Stimulated activated CD8-positive, alpha-beta memory T cell treated with anti-CD3 and anti-CD28 coated beads, Interleukin-15, amount 100 ng/mL, for 48 hours (primary cell): ENCODE measurements around the gene RPP25.
"Not testable (repeated sequence)": the region's sequence is repeated elsewhere in the genome, so short reads cannot be mapped to it uniquely, and the experiment has no call there.

Source experiments
- DNase-seq, 2 donors: peaks; one replicate each; pipeline ENCODE4 v3.0.0-alpha.2; 2020; ENCODE audit warnings: low read depth in 2 of 2

The RPP25 gene

GRCh38 chr15:74962671-74963070, 6.1 kb upstream of the RPP25 start:
- DNase-seq = no peak

GRCh38 chr15:74962219-74962618, 5.6 kb upstream of the RPP25 start:
- no peak for DNase-seq

- no peak for DNase-seq
Measured at GRCh38 chr15:74961616-74962015, 5.0 kb upstream of the RPP25 start.

- DNase-seq = no peak
Measured at GRCh38 chr15:74960995-74961588, 4.5 kb upstream of the RPP25 start.

GRCh38 chr15:74960286-74960685, 3.7 kb upstream of the RPP25 start:
- no peak for DNase-seq

GRCh38 chr15:74959586-74959939, 3.0 kb upstream of the RPP25 start:
- DNase-seq = no peak

GRCh38 chr15:74958908-74959585, 2.5 kb upstream of the RPP25 start:
- no peak for DNase-seq

GRCh38 chr15:74958320-74958907, 1.8 kb upstream of the RPP25 start:
- DNase-seq = no peak

- DNase-seq = no peak
Measured at GRCh38 chr15:74957476-74958035, 984 bp upstream of the RPP25 start.

GRCh38 chr15:74955796-74956647, 550 bp downstream of the RPP25 start:
- DNase-seq = peak; percentile 58 to 61

GRCh38 chr15:74955017-74955416, 1.6 kb downstream of the RPP25 start:
- DNase-seq = no peak

GRCh38 chr15:74954515-74954914, 2.1 kb downstream of the RPP25 start:
- DNase-seq = no peak

- no peak for DNase-seq
Measured at GRCh38 chr15:74951006-74951405, 5.6 kb downstream of the RPP25 start.

- DNase-seq = peak; percentile 31 to 45
Measured at GRCh38 chr15:74950078-74950908, 6.3 kb downstream of the RPP25 start.

GRCh38 chr15:74937590-74938371, 18.8 kb downstream of the RPP25 start, which contains the start of gene COX5A:
Gene COX5A, minus strand, starts transcription at chr15:74938073. Its CDS starts 59 bp downstream, at chr15:74938014.
- DNase-seq = peak; percentile 87 to 92

GRCh38 chr15:74937272-74937589, 19.3 kb downstream of the RPP25 start:
- DNase-seq = no peak

GRCh38 chr15:74935193-74935592, 21.4 kb downstream of the RPP25 start:
- DNase-seq = not testable (repeated sequence)

- DNase-seq = no peak
Measured at GRCh38 chr15:74933573-74933972, 23.0 kb downstream of the RPP25 start.

- no peak for DNase-seq
Measured at GRCh38 chr15:74928771-74929198, 27.8 kb downstream of the RPP25 start.

GRCh38 chr15:74924525-74924924, 32.0 kb downstream of the RPP25 start:
- no peak for DNase-seq
